Esophagus muscularis mucosa (tissue), 4 donors: ENCODE results near the gene ACSBG1.

ENCODE experiments used
- CTCF ChIP-seq, 3 experiments: fragments of 200-600 bp in 2 of 3; fragments of 450-650 bp in 1 of 3; sonication (generic) in 2 of 3; IDR thresholded peaks; one replicate each; pipeline ENCODE4 v1.5.1; 2017 to 2019; ENCODE audit warnings: antibody characterized with exemption in 3 of 3, mild to moderate bottlenecking in 2 of 3, moderate library complexity in 1 of 3
- EP300 ChIP-seq: sonication (generic); formaldehyde crosslinking; IDR thresholded peaks from one replicate; pipeline ENCODE4 v1.6.1; 2017; ENCODE audit warnings: antibody characterized with exemption
- POLR2A ChIP-seq: fragments of 450-650 bp; IDR thresholded peaks from one replicate; pipeline ENCODE4 v1.6.1; 2017; ENCODE audit warnings: antibody characterized with exemption, moderate library complexity, mild to moderate bottlenecking, low read depth
- POLR2AphosphoS5 ChIP-seq, 2 donors: sonication (generic); formaldehyde crosslinking; IDR thresholded peaks; one replicate each; pipeline ENCODE4 v1.6.1; 2017; ENCODE audit warnings: antibody characterized with exemption in 2 of 2

- TF ChIP-seq POLR2A (no peak), CTCF (IDR thresholded peaks at IDR 0.05) (no peak), POLR2AphosphoS5 (IDR thresholded peaks at IDR 0.05) (no peak), EP300 (no peak)
These were observed 75.0 kb downstream of the ACSBG1 start for GRCh38 chr15:78159395-78159794.
